AG04450 (cell line): ENCODE measurements around the gene ANO9. TPM values are rescaled to one million over a fixed set of nuclear protein-coding genes. Genes with fewer than 3 reads are reported as not detected.

Experiments used
- CTCF ChIA-PET: fragments of 300-600, 350-600 bp; formaldehyde crosslinking; extraction: SDS; loops from one replicate; lab custom pipeline; 2022; ENCODE audit warnings: antibody characterized with exemption, inconsistent platforms; lab: Charles Lee
- POLR2A ChIA-PET: fragments of 350-600 bp; formaldehyde crosslinking; extraction: SDS; loops from one replicate; lab custom pipeline; 2021; ENCODE audit warnings: antibody characterized with exemption, inconsistent platforms; lab: Yijun Ruan, JAX
- DNase-seq: peaks from one replicate; pipeline ENCODE4 v3.0.0-alpha.2; 2011; ENCODE audit warnings: low read depth, low spot score
- H3K27ac ChIP-seq: one replicate; pipeline ENCODE4 v1.5.1; 2012; ENCODE audit warnings: low read depth, low read length, control low read depth
- H3K27me3 ChIP-seq: one replicate; pipeline ENCODE4 v1.6.0; 2012; ENCODE audit warnings: low read length; ENCODE audit not compliant: control insufficient read depth, insufficient read depth
- H3K4me3 ChIP-seq: 2 replicates; pipeline ENCODE4 v1.5.1; 2011; ENCODE audit warnings: mild to moderate bottlenecking, low read depth, low read length, control low read depth
- H3K9me3 ChIP-seq: 2 replicates; pipeline ENCODE4 v1.5.1; 2012; ENCODE audit warnings: low read length; ENCODE audit not compliant: control insufficient read depth, insufficient read depth
- CTCF ChIP-seq: IDR thresholded peaks from 2 replicates; pipeline ENCODE4 v1.5.1; 2011; ENCODE audit warnings: low read depth, low read length, control low read depth, inconsistent platforms
- polyA plus RNA-seq: library from polyadenylated mRNA; depleted of rRNA; stranded (reverse); fragments of >200 nt; gene quantifications from 2 replicates; pipeline ENCODE4 v1.2.3, GENCODE V29; 2011

The ANO9 gene
- polyA plus RNA-seq, 1 experiment = 0.10 TPM

- no peak for DNase-seq
- no peak overlapping the region for H3K4me3 ChIP-seq
- POLR2A ChIA-PET = interaction anchor here (0.6 kb wide), 1 partner anchor 136 kb away, joined by 6 read pairs; no protein-coding TSS in a partner anchor
- no peak overlapping the region for H3K27ac ChIP-seq
- TF ChIP-seq CTCF = no peak
- H3K27me3 ChIP-seq = no peaks in the 10 kb centered on the region
- no peaks in the 10 kb centered on the region for H3K9me3 ChIP-seq
- CTCF ChIA-PET = no interaction called here
These were observed 13.8 kb upstream of the ANO9 start for GRCh38 chr11:455566-456147.

DNA sequence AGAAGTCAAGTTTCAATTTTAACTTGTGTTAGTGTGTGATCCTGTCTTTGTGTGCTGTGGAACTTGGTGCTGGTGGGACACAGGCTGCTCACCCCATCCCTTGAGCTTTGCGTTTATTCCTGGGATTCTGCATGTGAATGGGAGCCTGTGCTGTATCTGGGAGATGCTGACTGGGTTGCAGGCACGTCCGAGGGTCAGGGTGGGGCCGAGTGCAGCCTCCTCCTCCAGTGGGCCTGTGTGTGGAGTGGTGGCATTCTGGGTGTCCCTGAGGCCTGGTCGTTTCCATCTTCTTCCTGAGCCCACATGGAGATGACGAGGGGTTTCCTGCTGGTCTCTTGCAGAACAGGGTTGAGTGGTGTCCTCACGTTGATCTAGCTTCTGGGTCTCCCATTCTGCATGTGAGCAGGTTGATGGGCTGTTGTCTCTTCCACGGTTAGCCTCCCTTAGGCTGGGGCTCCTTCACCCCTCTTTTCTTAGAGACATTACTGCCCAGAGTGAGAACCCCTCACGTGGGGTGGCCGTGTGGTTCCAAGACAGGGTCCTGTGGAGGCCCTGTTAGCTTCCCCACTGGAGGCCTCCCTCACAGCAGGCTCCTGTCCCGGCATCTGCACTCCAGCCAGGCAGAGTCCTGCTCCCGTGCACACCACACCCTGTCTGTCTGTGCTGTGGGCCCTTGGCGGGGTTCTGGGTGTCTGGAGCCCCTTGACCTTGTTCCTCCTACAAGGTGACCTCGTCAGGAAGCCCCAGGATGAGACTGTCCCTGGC is 13.2 kb upstream of the ANO9 start:
- CTCF ChIA-PET = no interaction called here
- Histone ChIP-seq H3K27me3 (no peaks in the 10 kb centered on the region), H3K9me3 (no peaks in the 10 kb centered on the region), H3K4me3 (no peak overlapping the region), H3K27ac (no peak overlapping the region)
- POLR2A ChIA-PET = interaction anchor here (0.6 kb wide), 1 partner anchor 136 kb away, joined by 6 read pairs; no protein-coding TSS in a partner anchor
- no peak for DNase-seq
- no peak for TF ChIP-seq CTCF

GRCh38 chr11:454043-454442 is 12.2 kb upstream of the ANO9 start:
- H3K27ac ChIP-seq = no peak overlapping the region
- CTCF ChIA-PET = no interaction called here
- no peak for TF ChIP-seq CTCF

GRCh38 chr11:453564-453963 is 11.8 kb upstream of the ANO9 start:
- ChIA-PET CTCF (no interaction called here), POLR2A (no interaction called here)
- Histone ChIP-seq H3K27ac (no peak overlapping the region), H3K27me3 (no peaks in the 10 kb centered on the region), H3K9me3 (no peaks in the 10 kb centered on the region; the same call in 1 of the 2 replicates), H3K4me3 (no peak overlapping the region)
- no peak for DNase-seq
- no peak for TF ChIP-seq CTCF

More at GRCh38 chr11:454043-454442, 12.2 kb upstream of the ANO9 start:
- no peaks in the 10 kb centered on the region; the same call in 1 of the 2 replicates for H3K9me3 ChIP-seq
- H3K27me3 ChIP-seq = no peaks in the 10 kb centered on the region
- no peak overlapping the region for H3K4me3 ChIP-seq
- POLR2A ChIA-PET = no interaction called here
- DNase-seq = no peak

- POLR2A ChIA-PET = no interaction called here
- TF ChIP-seq CTCF = no peak
- no peak overlapping the region for H3K4me3 ChIP-seq
- no peak for DNase-seq
- H3K27me3 ChIP-seq = no peaks in the 10 kb centered on the region
- H3K27ac ChIP-seq = no peak overlapping the region
- CTCF ChIA-PET = no interaction called here
- no peaks in the 10 kb centered on the region; the same call in 1 of the 2 replicates for H3K9me3 ChIP-seq
These were observed 11.2 kb upstream of the ANO9 start for GRCh38 chr11:452916-453527.
